ENCODE results near the gene UNC93B1. TPM values are rescaled to one million over a fixed set of nuclear protein-coding genes. Genes with fewer than 3 reads are reported as not detected.

Gene UNC93B1
- total RNA-seq, 1 experiment from 2014 or later = 23.3 TPM

- no CpG with 5 or more reads among the region's 29 CpGs for WGBS (ENCODE audit: extremely low coverage, insufficient read length, low lambda C conversion rate)
- TF ChIP-seq CTCF (conservative IDR thresholded peaks at IDR 0.05) = no peak
- no peak overlapping the region for H3T11ph ChIP-seq (ENCODE audit: low read length)
Measured at GRCh38 chr11:68032997-68033707, 29.3 kb upstream of the UNC93B1 start.

More at GRCh38 chr11:68032997-68033707, 29.3 kb upstream of the UNC93B1 start:
- H2BK5ac ChIP-seq (ENCODE audit: insufficient read length, low read length) = no peak overlapping the region
- DNase-seq = no peak
- Mint-ChIP-seq H3K4me3 (no peak overlapping the region), H3K27me3 (ENCODE audit: low read depth) (no peaks in the 10 kb centered on the region), H3K4me1 (peaks cover 19 to 24% of the 10 kb centered on the region in 2 experiments), H3K9me3 (no peaks in the 10 kb centered on the region), H3K36me3 (ENCODE audit: insufficient read depth in 1 of 3, low read depth in 3 of 3) (peaks cover 11 to 34% (median 16%) of the 10 kb centered on the region in 3 experiments; a peak in 6 of 7 replicates), H3K27ac (no peak overlapping the region)
- H3K27ac ChIP-seq (ENCODE audit: insufficient read length, low read depth, low read length) = no peak overlapping the region
- H4K20me1 ChIP-seq (ENCODE audit: control insufficient read depth, insufficient read depth, insufficient read length) = no peaks in the 10 kb centered on the region
- no peak overlapping the region for H2BK120ac ChIP-seq (ENCODE audit: low read depth, low read length, poor library complexity, severe bottlenecking)
- H4K5ac ChIP-seq (ENCODE audit: insufficient read length, low read depth, low read length) = no peak overlapping the region
- H4K8ac ChIP-seq (replicated peaks; ENCODE audit: insufficient read length, low read depth, low read length) = no peak overlapping the region
- H2AFZ ChIP-seq (ENCODE audit: low read length) = no peak overlapping the region
- H3K56ac ChIP-seq (ENCODE audit: insufficient read length, low read depth, low read length) = no peak overlapping the region
- H2BK20ac ChIP-seq (ENCODE audit: low read depth, low read length, poor library complexity, severe bottlenecking) = no peak overlapping the region
- no peak overlapping the region for H3K23ac ChIP-seq (ENCODE audit: insufficient read length, low read depth, low read length)
- H3K4ac ChIP-seq (ENCODE audit: low read depth, low read length) = no peak overlapping the region
- no peak overlapping the region for H3K4me2 ChIP-seq (ENCODE audit: insufficient read depth, insufficient read length, low read length)
- H3K79me1 ChIP-seq (ENCODE audit: insufficient read depth, low read depth, low read length, poor library complexity, severe bottlenecking) = peaks cover 5% of the 10 kb centered on the region
- H2BK12ac ChIP-seq (ENCODE audit: insufficient read length, low read depth, low read length) = no peak overlapping the region
- no peak overlapping the region for H3K14ac ChIP-seq (ENCODE audit: insufficient read depth, low read length)
- H3K23me2 ChIP-seq (ENCODE audit: insufficient read length, low read depth, low read length, poor library complexity, severe bottlenecking) = peaks cover 8% of the 10 kb centered on the region
- H4K91ac ChIP-seq (ENCODE audit: insufficient read length, low read depth, low read length) = no peak overlapping the region
- no peak overlapping the region for H3K9ac ChIP-seq (ENCODE audit: extremely low read depth, insufficient read length, low read length)
- H3K27me3 ChIP-seq (ENCODE audit: insufficient read depth, low read length) = no peaks in the 10 kb centered on the region
- no peaks in the 10 kb centered on the region for H3K9me3 ChIP-seq (ENCODE audit: control insufficient read depth, low read depth, low read length)
- no peak overlapping the region for H2BK15ac ChIP-seq (ENCODE audit: low read depth, low read length)
- no peak overlapping the region for H2AK5ac ChIP-seq (ENCODE audit: insufficient read length, low read length)
- H3K4me1 ChIP-seq (ENCODE audit: insufficient read depth, low read length) = no peaks in the 10 kb centered on the region; the same call in 1 of the 2 replicates
- H3K79me2 ChIP-seq (ENCODE audit: insufficient read depth, low read length) = no peaks in the 10 kb centered on the region
- H3K18ac ChIP-seq (ENCODE audit: insufficient read length, low read depth, low read length) = no peak overlapping the region

All from H9 (cell line).